Measurements from ENCODE around the gene SSBP3. TPM values are rescaled to one million over a fixed set of nuclear protein-coding genes. Genes with fewer than 3 reads are reported as not detected.

Gene SSBP3
- total and polyA plus RNA-seq, 2 experiments from 2014 or later, result 6.2 to 19.9 TPM

- Histone ChIP-seq H3K9me3 (ENCODE audit: low read depth) (no peaks in the 10 kb centered on the region), H3K36me3 (ENCODE audit: low read depth) (no peaks in the 10 kb centered on the region), H3K27ac (no peak overlapping the region), H3K4me1 (ENCODE audit: insufficient read depth) (no peaks in the 10 kb centered on the region), H3K9me2 (ENCODE audit: insufficient read depth) (no peaks in the 10 kb centered on the region), H4K20me1 (ENCODE audit: insufficient read depth) (no peaks in the 10 kb centered on the region), H2AFZ (no peak overlapping the region), H3K27me3 (replicated peaks; ENCODE audit: insufficient read depth) (no peaks in the 10 kb centered on the region), H3K9ac (no peak overlapping the region), H3K4me2 (ENCODE audit: unreplicated experiment) (no peak overlapping the region), H3K79me2 (ENCODE audit: insufficient read depth) (peaks cover 95% of the 10 kb centered on the region), H3K4me3 (no peak overlapping the region), H3F3A (ENCODE audit: insufficient read depth) (no peaks in the 10 kb centered on the region)
- in situ Hi-C loops (cut with MboI), result no loop called here
- 96% methylated on average over 2 of the region's 2 CpGs for WGBS, 2 experiments (ENCODE audit: low coverage in 1 of 2, low lambda C conversion rate in 2 of 2, missing lambda C conversion rate in 2 of 2)
- no peak for DNase-seq
- TF ChIP-seq EZH2phosphoT487 (IDR thresholded peaks at IDR 0.05; ENCODE audit: insufficient read depth, low read depth) (no peak), EZH2 (IDR thresholded peaks at IDR 0.05; ENCODE audit: insufficient read depth, poor library complexity, severe bottlenecking) (no peak)
Observed at GRCh38 chr1:54342288-54342687, 63.9 kb downstream of the SSBP3 start.

- 97% methylated on average over 9 of the region's 9 CpGs for WGBS, 2 experiments (ENCODE audit: low coverage in 1 of 2, low lambda C conversion rate in 2 of 2, missing lambda C conversion rate in 2 of 2)
- H3K4me3 ChIP-seq, result no peak overlapping the region
- no peak for DNase-seq
- no peak overlapping the region for H2AFZ ChIP-seq
- no peaks in the 10 kb centered on the region for H4K20me1 ChIP-seq (ENCODE audit: insufficient read depth)
- no peak overlapping the region for H3K4me2 ChIP-seq (ENCODE audit: unreplicated experiment)
- H3K9me3 ChIP-seq (ENCODE audit: low read depth), result no peaks in the 10 kb centered on the region
- in situ Hi-C loops (cut with MboI), result no loop called here
- no peaks in the 10 kb centered on the region for H3K4me1 ChIP-seq (ENCODE audit: insufficient read depth)
- H3F3A ChIP-seq (ENCODE audit: insufficient read depth), result no peaks in the 10 kb centered on the region
- no peaks in the 10 kb centered on the region for H3K27me3 ChIP-seq (replicated peaks; ENCODE audit: insufficient read depth)
- no peaks in the 10 kb centered on the region for H3K36me3 ChIP-seq (ENCODE audit: low read depth)
- peaks cover 95% of the 10 kb centered on the region for H3K79me2 ChIP-seq (ENCODE audit: insufficient read depth)
- H3K9me2 ChIP-seq (ENCODE audit: insufficient read depth), result no peaks in the 10 kb centered on the region
- no peak overlapping the region for H3K27ac ChIP-seq
- TF ChIP-seq EZH2 (IDR thresholded peaks at IDR 0.05; ENCODE audit: insufficient read depth, poor library complexity, severe bottlenecking) (no peak), EZH2phosphoT487 (IDR thresholded peaks at IDR 0.05; ENCODE audit: insufficient read depth, low read depth) (no peak)
- H3K9ac ChIP-seq, result no peak overlapping the region
Observed at GRCh38 chr1:54341763-54342162, 64.4 kb downstream of the SSBP3 start.

GRCh38 chr1:54340878-54341277, 65.3 kb downstream of the SSBP3 start:
- 66 to 73% methylated on average over 5 of the region's 5 CpGs for WGBS, 2 experiments (ENCODE audit: low coverage in 1 of 2, low lambda C conversion rate in 2 of 2, missing lambda C conversion rate in 2 of 2)
- Histone ChIP-seq H3K9ac (no peak overlapping the region), H3K4me3 (no peak overlapping the region), H3K9me3 (ENCODE audit: low read depth) (no peaks in the 10 kb centered on the region), H3K9me2 (ENCODE audit: insufficient read depth) (no peaks in the 10 kb centered on the region), H3K4me2 (ENCODE audit: unreplicated experiment) (no peak overlapping the region), H3F3A (ENCODE audit: insufficient read depth) (peaks cover 8% of the 10 kb centered on the region; the same call in 1 of the 2 replicates), H3K27ac (no peak overlapping the region), H2AFZ (no peak overlapping the region), H4K20me1 (ENCODE audit: insufficient read depth) (no peaks in the 10 kb centered on the region), H3K27me3 (replicated peaks; ENCODE audit: insufficient read depth) (no peaks in the 10 kb centered on the region), H3K4me1 (ENCODE audit: insufficient read depth) (peaks cover 6% of the 10 kb centered on the region), H3K36me3 (ENCODE audit: low read depth) (no peaks in the 10 kb centered on the region), H3K79me2 (ENCODE audit: insufficient read depth) (peaks cover 93% of the 10 kb centered on the region)
- no peak for TF ChIP-seq EZH2phosphoT487 (IDR thresholded peaks at IDR 0.05; ENCODE audit: insufficient read depth, low read depth)
- TF ChIP-seq EZH2 (IDR thresholded peaks at IDR 0.05; ENCODE audit: insufficient read depth, poor library complexity, severe bottlenecking), result no peak
- DNase-seq, result no peak
- in situ Hi-C loops (cut with MboI), result no loop called here

- in situ Hi-C loops (cut with MboI), result no loop called here
- Histone ChIP-seq H3K27ac (no peak overlapping the region), H3K27me3 (replicated peaks; ENCODE audit: insufficient read depth) (no peaks in the 10 kb centered on the region), H4K20me1 (ENCODE audit: insufficient read depth) (no peaks in the 10 kb centered on the region), H3K4me3 (no peak overlapping the region), H3K4me1 (ENCODE audit: insufficient read depth) (peaks cover 11% of the 10 kb centered on the region), H3K9ac (no peak overlapping the region), H3K79me2 (ENCODE audit: insufficient read depth) (peaks cover 89% of the 10 kb centered on the region), H3K4me2 (ENCODE audit: unreplicated experiment) (no peak overlapping the region), H3F3A (ENCODE audit: insufficient read depth) (peaks cover 11% of the 10 kb centered on the region; the same call in 1 of the 2 replicates), H2AFZ (no peak overlapping the region), H3K9me2 (ENCODE audit: insufficient read depth) (no peaks in the 10 kb centered on the region), H3K9me3 (ENCODE audit: low read depth) (no peaks in the 10 kb centered on the region), H3K36me3 (ENCODE audit: low read depth) (no peaks in the 10 kb centered on the region)
- no peak for DNase-seq
- TF ChIP-seq EZH2 (IDR thresholded peaks at IDR 0.05; ENCODE audit: insufficient read depth, poor library complexity, severe bottlenecking) (no peak), EZH2phosphoT487 (IDR thresholded peaks at IDR 0.05; ENCODE audit: insufficient read depth, low read depth) (no peak)
- 87 to 91% methylated on average over 6 of the region's 6 CpGs for WGBS, 2 experiments (ENCODE audit: low coverage in 1 of 2, low lambda C conversion rate in 2 of 2, missing lambda C conversion rate in 2 of 2)
Observed at GRCh38 chr1:54340434-54340833, 65.8 kb downstream of the SSBP3 start.

- H3K27ac ChIP-seq, result no peak overlapping the region
- H3K4me3 ChIP-seq, result no peak overlapping the region
- no peak overlapping the region for H3K4me2 ChIP-seq (ENCODE audit: unreplicated experiment)
- no peak overlapping the region for H3K9ac ChIP-seq
- no peaks in the 10 kb centered on the region for H3K27me3 ChIP-seq (replicated peaks; ENCODE audit: insufficient read depth)
- in situ Hi-C loops (cut with MboI), result no loop called here
- H3K4me1 ChIP-seq (ENCODE audit: insufficient read depth), result peaks cover 24% of the 10 kb centered on the region
- no peaks in the 10 kb centered on the region for H3K36me3 ChIP-seq (ENCODE audit: low read depth)
- DNase-seq, result no peak
- H4K20me1 ChIP-seq (ENCODE audit: insufficient read depth), result no peaks in the 10 kb centered on the region
- H3K9me2 ChIP-seq (ENCODE audit: insufficient read depth), result no peaks in the 10 kb centered on the region
- no peak for TF ChIP-seq EZH2phosphoT487 (IDR thresholded peaks at IDR 0.05; ENCODE audit: insufficient read depth, low read depth)
- no peak for TF ChIP-seq EZH2 (IDR thresholded peaks at IDR 0.05; ENCODE audit: insufficient read depth, poor library complexity, severe bottlenecking)
- no peaks in the 10 kb centered on the region for H3K9me3 ChIP-seq (ENCODE audit: low read depth)
- WGBS, 2 experiments (ENCODE audit: low coverage in 1 of 2, low lambda C conversion rate in 2 of 2, missing lambda C conversion rate in 2 of 2), result 95 to 100% methylated on average over 2 of the region's 2 CpGs
- no peak overlapping the region for H2AFZ ChIP-seq
- H3F3A ChIP-seq (ENCODE audit: insufficient read depth), result peaks cover 23% of the 10 kb centered on the region
- peaks cover 78% of the 10 kb centered on the region for H3K79me2 ChIP-seq (ENCODE audit: insufficient read depth)
Observed at GRCh38 chr1:54339126-54339525, 67.1 kb downstream of the SSBP3 start.
